ENCODE measurements around the gene LIMS1. TPM values are rescaled to one million over a fixed set of nuclear protein-coding genes. Genes with fewer than 3 reads are reported as not detected.

Gene LIMS1
- total RNA-seq, 4 donors from 2014 or later = 43.6 to 89.3 (median 59.6) TPM

DNA sequence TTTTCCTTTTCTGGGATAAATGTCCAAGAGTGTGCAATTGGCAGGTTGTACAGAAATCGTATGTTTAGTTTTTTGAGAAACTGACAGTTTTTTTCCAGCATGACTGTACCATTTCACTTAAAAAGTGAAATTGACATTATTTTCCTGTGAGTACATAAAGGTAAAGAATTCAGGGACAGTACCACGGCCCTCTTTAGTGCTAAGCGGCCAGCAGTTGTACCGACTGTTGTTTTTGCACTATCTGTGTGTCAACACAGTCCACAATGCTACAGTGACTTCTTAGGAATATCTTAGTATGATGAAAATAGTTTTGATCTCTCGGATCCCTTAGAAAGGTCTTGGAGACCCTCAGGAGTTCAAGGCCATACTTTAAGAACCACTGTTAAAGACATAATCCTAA, 2.6 kb downstream of the LIMS1 start:
- no peak overlapping the region for H3K4me3 ChIP-seq (ENCODE audit: low read depth, poor library complexity, severe bottlenecking)
- no peak for TF ChIP-seq POLR2A (IDR thresholded peaks at IDR 0.05)
- no peak for TF ChIP-seq CTCF (IDR thresholded peaks at IDR 0.05)
- DNase-seq (ENCODE audit: low spot score in 2 of 2) = no peak
- WGBS, 2 donors = 92 to 93% methylated on average over 5 of the region's 5 CpGs
- intact Hi-C loops (cut with DNase I; ENCODE audit: low total_unique reads) = loop anchor here (10.0 kb wide), 1 partner anchor 178 kb away; the partner anchor contains the start of gene RANBP2

DNA sequence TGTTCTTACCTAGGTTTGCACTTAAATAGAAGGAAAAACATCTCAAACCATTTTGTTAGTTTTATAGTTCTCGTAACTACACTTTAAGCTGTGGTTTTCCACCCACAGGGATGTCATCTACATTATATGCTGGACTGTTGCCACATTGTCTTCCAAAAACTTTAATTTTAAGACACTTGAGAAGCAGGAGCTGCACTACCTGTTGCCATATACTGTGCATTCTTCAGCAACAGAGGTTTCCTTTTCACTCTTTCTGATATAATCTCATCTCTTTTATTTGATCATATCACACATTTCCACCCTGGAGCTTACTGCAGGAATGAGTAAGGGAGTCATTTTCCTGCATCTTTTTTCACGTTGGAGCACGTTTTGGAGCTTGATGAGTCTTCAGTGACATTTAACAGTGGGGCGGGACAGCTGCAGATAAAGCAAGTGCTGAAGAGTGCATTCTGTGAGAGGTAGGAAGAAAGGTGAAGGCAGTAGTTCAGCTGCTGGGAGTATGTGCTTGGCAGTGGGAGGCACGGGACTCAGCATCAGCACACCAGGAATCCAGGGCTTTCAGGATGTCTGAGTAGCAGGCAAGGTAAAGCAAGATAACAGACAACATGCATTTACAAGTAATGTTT, 3.8 kb downstream of the LIMS1 start:
- DNase-seq (ENCODE audit: low spot score in 2 of 2) = no peak
- TF ChIP-seq POLR2A (IDR thresholded peaks at IDR 0.05) (no peak), CTCF (IDR thresholded peaks at IDR 0.05) (no peak)
- 39 to 48% methylated on average over 5 of the region's 5 CpGs for WGBS, 2 donors
- intact Hi-C loops (cut with DNase I; ENCODE audit: low total_unique reads) = loop anchor here (10.0 kb wide), 1 partner anchor 177 kb away; the partner anchor contains the start of gene RANBP2
- H3K4me3 ChIP-seq (ENCODE audit: low read depth, poor library complexity, severe bottlenecking) = no peak overlapping the region

DNA sequence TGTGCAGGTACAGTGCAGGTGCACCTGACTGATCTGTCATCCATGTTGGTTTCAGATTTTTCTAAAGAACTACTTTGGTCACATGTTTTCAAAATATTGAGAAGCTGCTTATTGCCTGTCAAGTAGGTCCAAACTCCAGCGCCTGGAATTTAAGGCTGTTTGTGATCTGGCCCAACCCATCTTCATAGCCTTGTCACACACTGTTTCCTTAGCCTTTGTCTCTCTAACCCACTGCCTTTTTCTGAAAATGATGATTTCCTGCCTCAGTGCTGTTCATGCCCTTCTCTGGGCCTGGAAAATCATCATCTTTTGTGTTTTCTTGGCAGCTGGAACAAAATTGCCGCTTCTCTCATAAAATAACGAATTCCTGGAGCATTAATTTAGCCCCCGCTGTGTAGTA, 7.2 kb downstream of the LIMS1 start:
- 79 to 84% methylated on average over 4 of the region's 4 CpGs for WGBS, 2 donors
- intact Hi-C loops (cut with DNase I; ENCODE audit: low total_unique reads) = no loop called here
- no peak overlapping the region for H3K4me3 ChIP-seq (ENCODE audit: low read depth, poor library complexity, severe bottlenecking)
- no peak for DNase-seq (ENCODE audit: low spot score in 2 of 2)
- TF ChIP-seq POLR2A (IDR thresholded peaks at IDR 0.05) = no peak
- no peak for TF ChIP-seq CTCF (IDR thresholded peaks at IDR 0.05)

DNA sequence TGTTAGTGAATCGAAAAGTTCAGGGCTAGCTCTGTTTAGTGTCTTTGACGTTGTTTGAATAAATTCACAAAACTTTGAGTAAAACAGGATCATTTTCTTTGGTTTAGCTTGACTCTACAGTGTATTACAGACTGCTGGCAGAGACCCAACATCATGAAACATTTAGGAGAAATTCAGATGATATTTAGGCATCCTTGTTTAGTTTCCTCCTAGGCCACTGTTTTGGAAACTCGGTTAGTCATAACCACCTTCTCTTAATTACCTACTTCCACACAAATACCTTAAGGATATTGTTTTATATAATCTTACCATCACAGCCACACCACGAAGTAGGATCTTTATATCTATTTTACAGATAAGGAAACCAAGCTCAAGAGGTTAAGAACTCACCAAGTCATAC, 7.8 kb downstream of the LIMS1 start:
- DNase-seq (ENCODE audit: low spot score in 2 of 2) = no peak
- WGBS, 2 donors = 42 to 53% methylated on average over 4 of the region's 4 CpGs
- TF ChIP-seq CTCF (IDR thresholded peaks at IDR 0.05) (no peak), POLR2A (IDR thresholded peaks at IDR 0.05) (no peak)
- H3K4me3 ChIP-seq (ENCODE audit: low read depth, poor library complexity, severe bottlenecking) = no peak overlapping the region
- intact Hi-C loops (cut with DNase I; ENCODE audit: low total_unique reads) = no loop called here

- WGBS, 2 donors = 80 to 84% methylated on average over 5 of the region's 5 CpGs
- DNase-seq (ENCODE audit: low spot score in 2 of 2) = no peak
- intact Hi-C loops (cut with DNase I; ENCODE audit: low total_unique reads) = no loop called here
- H3K4me3 ChIP-seq (ENCODE audit: low read depth, poor library complexity, severe bottlenecking) = no peak overlapping the region
- TF ChIP-seq CTCF (IDR thresholded peaks at IDR 0.05) (no peak), POLR2A (IDR thresholded peaks at IDR 0.05) (no peak)
Measured at GRCh38 chr2:108547606-108548005, 13.3 kb downstream of the LIMS1 start.

Data from lower leg skin (tissue), 4 donors.